ENCODE results near the gene TET3.

TET3 gene

GRCh38 chr2:73952499-73953446 lies 31.9 kb upstream of the TET3 start:
- H3K4me3 ChIP-seq (replicated peaks; ENCODE audit: low read depth, low read length): no peak overlapping the region
- DNase-seq (ENCODE audit: low read depth): peak; percentile 67
- TF ChIP-seq CTCF (IDR thresholded peaks at IDR 0.05; ENCODE audit: low read length, missing control alignments): no peak

DNA sequence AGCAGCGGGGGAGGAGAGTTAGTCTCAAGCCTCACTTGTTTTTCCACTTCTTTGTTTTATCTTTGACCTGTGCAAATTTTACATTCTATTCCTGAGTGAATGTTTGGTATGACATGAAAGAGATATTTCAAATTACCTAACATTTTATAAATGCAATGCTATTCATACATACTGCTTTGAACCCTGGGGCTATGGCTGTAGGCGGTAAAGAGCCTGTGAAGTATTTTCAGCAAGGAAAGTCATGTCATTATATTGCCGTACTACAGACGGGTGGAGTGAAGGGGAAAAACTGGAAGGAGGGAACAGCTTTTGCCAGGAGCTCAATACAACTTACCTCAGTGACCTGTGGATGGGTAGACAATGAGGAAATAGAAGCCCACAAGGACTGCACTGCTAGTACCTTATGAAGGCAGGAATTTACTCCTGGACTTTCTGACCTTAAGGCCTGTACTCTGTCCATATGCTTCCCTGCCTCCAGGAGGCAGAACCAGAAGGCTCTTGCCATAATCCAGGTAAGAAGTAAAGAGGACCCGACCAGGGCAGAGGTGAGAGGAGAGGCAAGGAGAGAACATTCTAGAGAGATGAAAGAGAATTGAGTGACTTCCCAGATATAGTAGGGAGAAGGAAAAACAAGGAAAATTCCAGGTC lies 28.4 kb upstream of the TET3 start:
- DNase-seq (ENCODE audit: low read depth): no peak
- no peak for TF ChIP-seq CTCF (IDR thresholded peaks at IDR 0.05; ENCODE audit: low read length, missing control alignments)
- H3K4me3 ChIP-seq (replicated peaks; ENCODE audit: low read depth, low read length): no peak overlapping the region

GRCh38 chr2:73961274-73961673 lies 23.4 kb upstream of the TET3 start:
- H3K4me3 ChIP-seq (replicated peaks; ENCODE audit: low read depth, low read length): no peak overlapping the region
- DNase-seq (ENCODE audit: low read depth): no peak
- no peak for TF ChIP-seq CTCF (IDR thresholded peaks at IDR 0.05; ENCODE audit: low read length, missing control alignments)

GRCh38 chr2:73961823-73962615 lies 22.7 kb upstream of the TET3 start:
- TF ChIP-seq CTCF (IDR thresholded peaks at IDR 0.05; ENCODE audit: low read length, missing control alignments): no peak
- DNase-seq (ENCODE audit: low read depth): no peak
- H3K4me3 ChIP-seq (replicated peaks; ENCODE audit: low read depth, low read length): no peak overlapping the region

DNA sequence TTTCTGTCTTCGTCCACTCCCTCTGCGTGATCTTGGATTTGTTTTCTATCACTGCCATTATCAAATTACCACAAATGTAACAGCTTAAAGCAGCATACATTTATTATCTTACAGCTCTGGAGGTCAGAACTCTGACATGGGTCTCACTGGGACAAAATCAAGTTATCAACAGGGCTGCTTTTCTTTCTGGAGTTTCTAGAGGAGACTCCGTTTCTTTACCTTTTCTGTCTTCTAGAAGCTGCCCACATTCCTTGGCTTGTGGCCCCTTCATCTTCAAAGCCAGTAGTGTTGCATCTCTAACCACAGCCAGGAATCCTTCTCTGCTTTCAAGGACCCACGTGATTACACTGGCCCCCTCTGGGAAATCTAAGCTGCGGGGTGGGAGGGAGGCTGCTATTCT lies 21.9 kb upstream of the TET3 start:
- TF ChIP-seq CTCF (IDR thresholded peaks at IDR 0.05; ENCODE audit: low read length, missing control alignments): no peak
- no peak overlapping the region for H3K4me3 ChIP-seq (replicated peaks; ENCODE audit: low read depth, low read length)
- no peak for DNase-seq (ENCODE audit: low read depth)

- TF ChIP-seq CTCF (IDR thresholded peaks at IDR 0.05; ENCODE audit: low read length, missing control alignments): no peak
- no peak for DNase-seq (ENCODE audit: low read depth)
- H3K4me3 ChIP-seq (replicated peaks; ENCODE audit: low read depth, low read length): no peak overlapping the region
These were observed 21.2 kb upstream of the TET3 start for GRCh38 chr2:73963385-73964120.
